ENCODE results near the gene NDOR1.

Gene NDOR1

GRCh38 chr9:137234055-137234697 is 28.7 kb downstream of the NDOR1 start:
- H3K4me3 ChIP-seq (replicated peaks; ENCODE audit: low read depth, low read length): no peak overlapping the region
- TF ChIP-seq CTCF (IDR thresholded peaks at IDR 0.05; ENCODE audit: low read length, missing control alignments): no peak
- DNase-seq (ENCODE audit: low read depth): no peak

DNA sequence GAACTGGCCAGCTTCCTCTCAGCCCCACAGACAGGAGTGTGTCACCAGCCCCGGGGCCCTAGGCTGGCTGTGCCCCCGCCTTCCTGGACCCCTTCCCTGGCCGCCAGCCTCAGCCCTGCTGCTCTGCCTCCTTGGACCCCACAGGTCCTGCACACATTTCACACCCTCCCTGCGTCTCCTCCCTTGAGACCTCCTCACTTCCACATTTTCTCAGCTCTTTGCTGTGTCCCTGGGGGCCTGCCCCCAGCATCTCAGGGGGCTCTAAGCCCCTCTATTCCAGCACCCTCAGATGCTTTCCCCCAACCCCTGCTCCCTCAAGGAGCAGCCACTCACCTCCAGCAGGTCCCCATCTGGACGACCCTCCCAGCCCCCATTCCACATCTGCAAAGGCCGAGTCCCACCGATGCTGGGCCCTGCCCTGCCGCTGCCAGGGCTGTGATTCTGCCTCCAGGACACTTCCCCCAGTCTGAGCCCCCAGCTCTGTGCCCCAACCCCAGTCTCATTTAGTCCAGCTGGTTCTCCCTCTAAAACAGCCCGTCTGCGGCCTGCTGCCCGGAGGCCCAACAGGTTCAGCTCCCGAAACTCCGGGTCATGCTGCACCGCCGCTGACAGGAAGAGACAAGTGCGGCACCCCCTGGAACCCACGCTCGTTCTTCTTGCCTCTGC is 29.4 kb downstream of the NDOR1 start:
- no peak overlapping the region for H3K4me3 ChIP-seq (replicated peaks; ENCODE audit: low read depth, low read length)
- no peak for DNase-seq (ENCODE audit: low read depth)
- no peak for TF ChIP-seq CTCF (IDR thresholded peaks at IDR 0.05; ENCODE audit: low read length, missing control alignments)

- DNase-seq (ENCODE audit: low read depth): no peak
- TF ChIP-seq CTCF (IDR thresholded peaks at IDR 0.05; ENCODE audit: low read length, missing control alignments): no peak
- H3K4me3 ChIP-seq (replicated peaks; ENCODE audit: low read depth, low read length): no peak overlapping the region
Measured at GRCh38 chr9:137235424-137236237, 30.1 kb downstream of the NDOR1 start.

GRCh38 chr9:137236238-137236935 is 30.9 kb downstream of the NDOR1 start:
- peak; percentile 83 for TF ChIP-seq CTCF (IDR thresholded peaks at IDR 0.05; ENCODE audit: low read length, missing control alignments)
- no peak overlapping the region for H3K4me3 ChIP-seq (replicated peaks; ENCODE audit: low read depth, low read length)
- peak; percentile 77 for DNase-seq (ENCODE audit: low read depth)

DNA sequence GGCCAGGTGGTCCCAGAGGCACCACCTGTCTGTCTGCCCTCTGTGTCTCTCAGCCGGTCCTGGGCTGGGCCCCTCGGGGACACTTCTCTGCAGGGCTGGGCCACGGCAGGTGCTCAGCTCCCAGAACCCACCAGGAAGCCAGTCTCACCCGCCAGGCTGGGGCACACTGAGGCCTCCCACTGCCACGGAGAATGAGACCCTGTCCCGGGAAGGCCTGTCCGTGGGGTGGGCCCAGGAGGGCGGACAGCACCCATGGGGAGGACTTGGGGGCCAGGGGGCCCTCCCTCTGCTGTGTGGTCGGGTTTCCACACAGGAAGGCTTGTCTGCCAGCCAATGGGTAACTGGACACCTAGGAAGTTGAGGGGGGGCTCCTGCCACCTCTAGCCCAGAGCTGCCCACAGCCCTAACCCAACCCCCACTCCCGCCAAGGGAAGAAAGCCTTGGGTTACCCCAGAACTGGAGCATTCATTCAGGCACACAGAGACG is 31.5 kb downstream of the NDOR1 start:
- no peak for TF ChIP-seq CTCF (IDR thresholded peaks at IDR 0.05; ENCODE audit: low read length, missing control alignments)
- no peak overlapping the region for H3K4me3 ChIP-seq (replicated peaks; ENCODE audit: low read depth, low read length)

More for the DNA sequence above, 31.5 kb downstream of the NDOR1 start:
- no peak for DNase-seq (ENCODE audit: low read depth)

All from fibroblast of pulmonary artery (primary cell).